ENCODE results near the gene AOPEP. TPM values are rescaled to one million over a fixed set of nuclear protein-coding genes. Genes with fewer than 3 reads are reported as not detected.

The AOPEP gene
- polyA plus RNA-seq, 1 donor from 2014 or later = 10.0 TPM

DNA sequence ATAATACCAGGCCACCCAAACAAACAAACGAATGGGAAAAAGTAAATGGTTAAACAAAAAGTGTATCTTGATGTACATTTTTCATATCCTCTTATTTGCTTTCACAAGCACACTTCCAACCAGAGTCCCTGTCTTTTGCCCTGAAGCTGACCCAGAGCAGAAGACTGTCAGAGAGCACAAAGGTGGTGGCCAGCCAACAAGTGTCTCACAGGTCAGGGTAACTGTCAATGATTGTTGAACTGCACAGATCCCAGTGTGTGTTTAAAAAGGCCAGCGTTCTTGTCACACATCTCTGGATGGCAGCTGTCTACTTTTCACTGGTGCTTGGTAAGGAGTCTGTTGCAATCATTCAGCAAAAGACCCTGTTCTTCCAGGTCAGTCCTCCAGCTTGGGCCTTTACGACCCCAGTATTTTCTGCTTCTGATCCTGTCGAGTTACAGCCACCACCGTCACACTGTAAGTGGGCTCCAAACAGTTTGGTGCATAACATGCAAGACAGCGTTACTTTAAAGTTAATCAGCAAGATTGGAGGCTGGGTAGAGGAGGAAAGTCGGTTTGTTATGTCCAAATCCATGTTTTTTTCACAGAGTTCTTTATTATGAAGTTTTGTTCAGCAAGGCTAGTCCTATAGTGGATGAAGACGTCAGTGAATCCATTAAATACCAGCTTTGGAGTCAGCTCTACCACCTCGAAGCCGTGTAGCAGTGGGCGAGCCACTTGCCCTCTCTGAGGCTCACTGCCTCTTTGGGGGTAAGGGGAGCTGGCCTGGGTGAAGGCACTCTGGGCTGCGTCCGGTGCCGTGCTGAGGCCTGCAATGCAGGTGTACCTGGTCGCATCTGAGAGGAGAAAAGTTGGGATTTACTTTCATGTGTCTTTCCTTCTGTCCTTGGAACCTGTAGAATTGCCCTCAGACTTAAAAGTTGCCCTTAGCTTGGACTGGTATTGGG, 265.7 kb downstream of the AOPEP start:
- no peaks in the 10 kb centered on the region for H3F3A ChIP-seq (ENCODE audit: insufficient read depth, low read length, poor library complexity, severe bottlenecking)

DNA sequence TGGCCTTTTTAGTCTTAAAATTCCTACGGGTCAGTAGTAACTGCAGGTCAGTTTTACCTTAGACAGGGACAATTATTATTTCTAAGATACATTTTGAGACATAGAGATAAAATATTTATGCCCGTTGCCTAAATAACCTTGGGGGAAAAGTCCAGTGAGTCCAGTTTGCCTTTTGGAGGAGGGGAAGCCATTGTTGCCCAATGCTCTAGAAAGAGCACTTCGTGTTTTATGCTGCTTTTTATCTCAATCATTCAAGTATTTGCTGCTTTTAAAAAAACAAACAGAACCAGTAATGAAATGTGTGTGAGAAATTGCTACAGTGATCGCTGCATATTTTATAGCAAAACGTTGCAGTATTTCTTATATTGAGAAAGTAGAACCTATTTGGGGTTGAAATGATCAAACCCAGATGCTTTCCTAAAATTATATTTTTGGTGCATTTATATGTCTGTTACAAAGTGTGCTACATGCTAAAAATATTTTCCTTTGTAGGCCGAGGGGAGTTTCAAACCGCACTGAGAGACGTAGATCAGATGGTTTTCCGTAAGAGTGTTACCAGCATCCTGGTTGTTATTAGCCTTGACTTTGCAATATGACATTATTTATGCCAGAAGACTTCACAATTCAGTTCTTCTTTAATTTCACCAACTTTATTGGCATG, 266.8 kb downstream of the AOPEP start:
- Histone ChIP-seq H3K27me3 (ENCODE audit: insufficient read depth, low read depth, low read length) (no peaks in the 10 kb centered on the region), H3K79me2 (replicated peaks; ENCODE audit: insufficient read depth, low read length) (no peaks in the 10 kb centered on the region), H3K9me2 (ENCODE audit: insufficient read depth, low read length) (no peaks in the 10 kb centered on the region), H3K9ac (ENCODE audit: low read length) (no peak overlapping the region), H3K4me2 (ENCODE audit: low read length) (no peak overlapping the region), H4K20me1 (ENCODE audit: insufficient read depth) (no peaks in the 10 kb centered on the region), H3F3A (ENCODE audit: insufficient read depth, low read length, poor library complexity, severe bottlenecking) (no peaks in the 10 kb centered on the region), H3K36me3 (ENCODE audit: insufficient read depth, low read length) (no peaks in the 10 kb centered on the region), H3K27ac (ENCODE audit: low read length) (no peak overlapping the region), H2AFZ (ENCODE audit: low read depth, low read length) (no peak overlapping the region), H3K4me3 (ENCODE audit: low read length) (no peak overlapping the region), H3K9me3 (ENCODE audit: low read length) (no peaks in the 10 kb centered on the region)
- TF ChIP-seq SMC3 (conservative IDR thresholded peaks at IDR 0.05; ENCODE audit: poor library complexity) (no peak), RAD21 (conservative IDR thresholded peaks at IDR 0.05) (no peak), EP300 (conservative IDR thresholded peaks at IDR 0.05; ENCODE audit: poor library complexity, severe bottlenecking) (no peak), EZH2 (IDR thresholded peaks at IDR 0.05; ENCODE audit: borderline replicate concordance, insufficient read depth, low read length, poor library complexity, severe bottlenecking) (no peak), TAF1 (IDR thresholded peaks at IDR 0.05; ENCODE audit: low read depth) (no peak), POLR2AphosphoS5 (IDR thresholded peaks at IDR 0.05) (no peak), MXI1 (conservative IDR thresholded peaks at IDR 0.05; ENCODE audit: poor library complexity, severe bottlenecking) (no peak)
- TF ChIP-seq, protein P1, sequence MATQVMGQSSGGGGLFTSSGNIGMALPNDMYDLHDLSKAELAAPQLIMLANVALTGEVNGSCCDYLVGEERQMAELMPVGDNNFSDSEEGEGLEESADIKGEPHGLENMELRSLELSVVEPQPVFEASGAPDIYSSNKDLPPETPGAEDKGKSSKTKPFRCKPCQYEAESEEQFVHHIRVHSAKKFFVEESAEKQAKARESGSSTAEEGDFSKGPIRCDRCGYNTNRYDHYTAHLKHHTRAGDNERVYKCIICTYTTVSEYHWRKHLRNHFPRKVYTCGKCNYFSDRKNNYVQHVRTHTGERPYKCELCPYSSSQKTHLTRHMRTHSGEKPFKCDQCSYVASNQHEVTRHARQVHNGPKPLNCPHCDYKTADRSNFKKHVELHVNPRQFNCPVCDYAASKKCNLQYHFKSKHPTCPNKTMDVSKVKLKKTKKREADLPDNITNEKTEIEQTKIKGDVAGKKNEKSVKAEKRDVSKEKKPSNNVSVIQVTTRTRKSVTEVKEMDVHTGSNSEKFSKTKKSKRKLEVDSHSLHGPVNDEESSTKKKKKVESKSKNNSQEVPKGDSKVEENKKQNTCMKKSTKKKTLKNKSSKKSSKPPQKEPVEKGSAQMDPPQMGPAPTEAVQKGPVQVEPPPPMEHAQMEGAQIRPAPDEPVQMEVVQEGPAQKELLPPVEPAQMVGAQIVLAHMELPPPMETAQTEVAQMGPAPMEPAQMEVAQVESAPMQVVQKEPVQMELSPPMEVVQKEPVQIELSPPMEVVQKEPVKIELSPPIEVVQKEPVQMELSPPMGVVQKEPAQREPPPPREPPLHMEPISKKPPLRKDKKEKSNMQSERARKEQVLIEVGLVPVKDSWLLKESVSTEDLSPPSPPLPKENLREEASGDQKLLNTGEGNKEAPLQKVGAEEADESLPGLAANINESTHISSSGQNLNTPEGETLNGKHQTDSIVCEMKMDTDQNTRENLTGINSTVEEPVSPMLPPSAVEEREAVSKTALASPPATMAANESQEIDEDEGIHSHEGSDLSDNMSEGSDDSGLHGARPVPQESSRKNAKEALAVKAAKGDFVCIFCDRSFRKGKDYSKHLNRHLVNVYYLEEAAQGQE (IDR thresholded peaks at IDR 0.05; ENCODE audit: borderline replicate concordance) = no peak

More for the DNA sequence above, 265.7 kb downstream of the AOPEP start:
- H3K4me3 ChIP-seq (ENCODE audit: low read length) = no peak overlapping the region
- no peaks in the 10 kb centered on the region for H3K9me3 ChIP-seq (ENCODE audit: low read length)
- H3K36me3 ChIP-seq (ENCODE audit: insufficient read depth, low read length) = no peaks in the 10 kb centered on the region
- TF ChIP-seq EP300 (conservative IDR thresholded peaks at IDR 0.05; ENCODE audit: poor library complexity, severe bottlenecking) = no peak
- TF ChIP-seq, protein P1 (IDR thresholded peaks at IDR 0.05; ENCODE audit: borderline replicate concordance) = no peak
- TF ChIP-seq SMC3 (conservative IDR thresholded peaks at IDR 0.05; ENCODE audit: poor library complexity) = no peak
- TF ChIP-seq TAF1 (IDR thresholded peaks at IDR 0.05; ENCODE audit: low read depth) = no peak
- TF ChIP-seq EZH2 (IDR thresholded peaks at IDR 0.05; ENCODE audit: borderline replicate concordance, insufficient read depth, low read length, poor library complexity, severe bottlenecking) = no peak
- TF ChIP-seq, protein P2, sequence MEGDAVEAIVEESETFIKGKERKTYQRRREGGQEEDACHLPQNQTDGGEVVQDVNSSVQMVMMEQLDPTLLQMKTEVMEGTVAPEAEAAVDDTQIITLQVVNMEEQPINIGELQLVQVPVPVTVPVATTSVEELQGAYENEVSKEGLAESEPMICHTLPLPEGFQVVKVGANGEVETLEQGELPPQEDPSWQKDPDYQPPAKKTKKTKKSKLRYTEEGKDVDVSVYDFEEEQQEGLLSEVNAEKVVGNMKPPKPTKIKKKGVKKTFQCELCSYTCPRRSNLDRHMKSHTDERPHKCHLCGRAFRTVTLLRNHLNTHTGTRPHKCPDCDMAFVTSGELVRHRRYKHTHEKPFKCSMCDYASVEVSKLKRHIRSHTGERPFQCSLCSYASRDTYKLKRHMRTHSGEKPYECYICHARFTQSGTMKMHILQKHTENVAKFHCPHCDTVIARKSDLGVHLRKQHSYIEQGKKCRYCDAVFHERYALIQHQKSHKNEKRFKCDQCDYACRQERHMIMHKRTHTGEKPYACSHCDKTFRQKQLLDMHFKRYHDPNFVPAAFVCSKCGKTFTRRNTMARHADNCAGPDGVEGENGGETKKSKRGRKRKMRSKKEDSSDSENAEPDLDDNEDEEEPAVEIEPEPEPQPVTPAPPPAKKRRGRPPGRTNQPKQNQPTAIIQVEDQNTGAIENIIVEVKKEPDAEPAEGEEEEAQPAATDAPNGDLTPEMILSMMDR (IDR thresholded peaks at IDR 0.05; ENCODE audit: poor library complexity, severe bottlenecking) = no peak
- TF ChIP-seq POLR2AphosphoS5 (IDR thresholded peaks at IDR 0.05) = no peak
- no peak for TF ChIP-seq RAD21 (conservative IDR thresholded peaks at IDR 0.05)
- no peak for TF ChIP-seq MXI1 (conservative IDR thresholded peaks at IDR 0.05; ENCODE audit: poor library complexity, severe bottlenecking)
- no peak overlapping the region for H3K4me2 ChIP-seq (ENCODE audit: low read length)
- no peaks in the 10 kb centered on the region for H3K79me2 ChIP-seq (replicated peaks; ENCODE audit: insufficient read depth, low read length)
- H3K27ac ChIP-seq (ENCODE audit: low read length) = no peak overlapping the region
- H3K27me3 ChIP-seq (ENCODE audit: insufficient read depth, low read depth, low read length) = no peaks in the 10 kb centered on the region
- H3K9me2 ChIP-seq (ENCODE audit: insufficient read depth, low read length) = no peaks in the 10 kb centered on the region
- no peaks in the 10 kb centered on the region for H4K20me1 ChIP-seq (ENCODE audit: insufficient read depth)
- H3K9ac ChIP-seq (ENCODE audit: low read length) = no peak overlapping the region
- no peak overlapping the region for H2AFZ ChIP-seq (ENCODE audit: low read depth, low read length)
